ENCODE measurements around the gene USH2A.

USH2A gene

DNA sequence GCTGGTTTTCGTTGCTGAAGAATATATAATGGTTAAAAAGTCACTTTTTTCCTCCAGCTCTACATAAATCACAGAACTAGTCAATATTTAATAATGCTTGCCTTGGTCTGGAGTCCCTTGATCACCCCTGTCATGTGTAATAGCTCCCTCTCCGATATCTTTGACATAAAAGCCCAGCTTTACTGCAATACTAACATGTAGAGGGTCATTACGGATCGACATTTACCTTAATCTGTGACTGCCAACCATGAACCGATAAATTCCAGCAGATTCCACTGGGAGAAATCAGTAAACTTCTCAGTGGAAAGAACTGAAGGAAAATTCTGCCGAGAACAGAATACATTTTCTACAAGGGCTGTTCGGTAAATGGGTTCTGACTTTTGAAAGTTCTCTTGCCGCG is 459.6 kb downstream of the USH2A start:
- Histone ChIP-seq H3K9me3 (ENCODE audit: severe bottlenecking) (no peaks in the 10 kb centered on the region), H3K27ac (no peak overlapping the region), H3K36me3 (no peaks in the 10 kb centered on the region), H3K27me3 (ENCODE audit: insufficient read depth, low read depth, severe bottlenecking) (no peaks in the 10 kb centered on the region), H3K4me3 (ENCODE audit: low read depth, low read length) (no peak overlapping the region)
- DNase-seq = no peak
- no peak for TF ChIP-seq CTCF (IDR thresholded peaks at IDR 0.05; ENCODE audit: low read depth, low read length)

DNA sequence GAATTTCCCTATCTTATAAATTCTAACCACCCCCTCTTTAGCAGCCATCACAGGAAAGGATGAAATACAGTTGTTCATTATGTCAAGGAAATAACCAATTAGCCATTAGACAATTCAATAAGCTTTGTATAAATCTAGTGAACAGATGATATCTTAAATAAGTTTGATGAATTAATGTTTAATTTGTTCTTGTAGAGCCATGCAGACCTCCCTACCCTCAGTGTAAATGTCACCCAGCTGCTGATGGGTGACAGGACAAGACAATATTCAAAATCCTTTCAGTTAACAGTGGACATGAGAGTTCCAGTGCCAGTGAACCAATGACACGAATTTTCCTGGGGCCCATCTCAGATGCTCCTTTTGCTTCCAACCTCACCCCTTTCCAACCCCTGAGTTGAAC is 460.2 kb downstream of the USH2A start:
- H3K4me3 ChIP-seq (ENCODE audit: low read depth, low read length) = no peak overlapping the region
- H3K9me3 ChIP-seq (ENCODE audit: severe bottlenecking) = no peaks in the 10 kb centered on the region
- DNase-seq = no peak
- no peaks in the 10 kb centered on the region for H3K36me3 ChIP-seq
- H3K27ac ChIP-seq = no peak overlapping the region
- H3K27me3 ChIP-seq (ENCODE audit: insufficient read depth, low read depth, severe bottlenecking) = no peaks in the 10 kb centered on the region
- TF ChIP-seq CTCF (IDR thresholded peaks at IDR 0.05; ENCODE audit: low read depth, low read length) = no peak

- no peak for TF ChIP-seq CTCF (IDR thresholded peaks at IDR 0.05; ENCODE audit: low read depth, low read length)
- DNase-seq = no peak
- no peaks in the 10 kb centered on the region for H3K27me3 ChIP-seq (ENCODE audit: insufficient read depth, low read depth, severe bottlenecking)
- no peaks in the 10 kb centered on the region for H3K36me3 ChIP-seq
- no peak overlapping the region for H3K27ac ChIP-seq
- no peaks in the 10 kb centered on the region for H3K9me3 ChIP-seq (ENCODE audit: severe bottlenecking)
- no peak overlapping the region for H3K4me3 ChIP-seq (ENCODE audit: low read depth, low read length)
Measured at GRCh38 chr1:215958841-215959240, 464.4 kb downstream of the USH2A start.

- no peak overlapping the region for H3K4me3 ChIP-seq (ENCODE audit: low read depth, low read length)
- no peak for TF ChIP-seq CTCF (IDR thresholded peaks at IDR 0.05; ENCODE audit: low read depth, low read length)
- H3K36me3 ChIP-seq = no peaks in the 10 kb centered on the region
- H3K27ac ChIP-seq = no peak overlapping the region
- H3K27me3 ChIP-seq (ENCODE audit: insufficient read depth, low read depth, severe bottlenecking) = no peaks in the 10 kb centered on the region
- DNase-seq = no peak
- H3K9me3 ChIP-seq (ENCODE audit: severe bottlenecking) = no peaks in the 10 kb centered on the region
Measured at GRCh38 chr1:215957663-215958062, 465.6 kb downstream of the USH2A start.

DNA sequence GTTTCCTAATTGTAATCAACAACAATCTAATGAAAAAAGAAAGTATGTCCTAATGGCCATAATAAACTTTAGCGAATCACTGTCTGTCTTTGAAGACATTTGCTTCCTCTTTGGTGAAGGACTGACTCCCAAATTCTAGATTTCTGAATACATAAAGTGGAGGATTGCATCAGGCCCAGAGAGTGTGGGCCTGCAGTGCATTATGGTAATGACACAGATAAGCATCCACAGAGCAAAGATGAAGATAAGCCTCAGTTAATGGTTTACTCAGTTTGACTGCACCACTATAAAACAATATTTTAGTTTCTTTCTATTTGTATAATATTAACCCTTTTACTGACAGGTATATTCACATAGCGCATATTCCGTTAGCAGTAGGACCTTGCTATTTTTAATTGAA is 490.7 kb downstream of the USH2A start:
- TF ChIP-seq CTCF (IDR thresholded peaks at IDR 0.05; ENCODE audit: low read depth, low read length) = no peak
- H3K27ac ChIP-seq = no peak overlapping the region
- H3K27me3 ChIP-seq (ENCODE audit: insufficient read depth, low read depth, severe bottlenecking) = no peaks in the 10 kb centered on the region
- no peak overlapping the region for H3K4me3 ChIP-seq (ENCODE audit: low read depth, low read length)
- no peak for DNase-seq
- H3K9me3 ChIP-seq (ENCODE audit: severe bottlenecking) = no peaks in the 10 kb centered on the region
- no peaks in the 10 kb centered on the region for H3K36me3 ChIP-seq

DNA sequence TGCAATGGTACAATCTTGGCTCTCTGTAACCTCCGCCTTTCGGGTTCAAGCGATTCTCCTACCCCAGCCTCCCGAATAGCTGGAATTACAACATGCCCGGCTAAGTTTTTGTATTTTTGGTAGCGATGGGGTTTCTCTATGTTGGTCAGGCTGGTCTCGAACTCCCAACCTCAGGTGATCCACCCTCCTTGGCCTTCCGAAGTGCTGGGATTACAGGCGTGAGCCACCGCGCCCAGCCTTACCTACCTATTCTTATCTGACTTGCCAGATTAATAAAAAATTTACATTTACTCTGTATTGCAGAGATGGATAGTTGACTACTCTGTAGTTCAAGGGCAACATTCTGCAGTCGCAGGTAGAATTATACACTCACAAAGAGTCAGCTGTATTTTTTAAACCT is 496.6 kb downstream of the USH2A start:
- H3K9me3 ChIP-seq (ENCODE audit: severe bottlenecking) = no peaks in the 10 kb centered on the region
- H3K27me3 ChIP-seq (ENCODE audit: insufficient read depth, low read depth, severe bottlenecking) = no peaks in the 10 kb centered on the region
- no peaks in the 10 kb centered on the region for H3K36me3 ChIP-seq
- no peak for TF ChIP-seq CTCF (IDR thresholded peaks at IDR 0.05; ENCODE audit: low read depth, low read length)
- DNase-seq = no peak
- no peak overlapping the region for H3K27ac ChIP-seq
- no peak overlapping the region for H3K4me3 ChIP-seq (ENCODE audit: low read depth, low read length)

Measured in WERI-Rb-1 (cell line).